Stimulated activated CD4-positive, alpha-beta T cell treated with anti-CD3 and anti-CD28 coated beads, Interleukin-2, amount 100 ng/mL, for 4 hours (primary cell): ENCODE data around the gene TMEM198.

ENCODE experiments used
- DNase-seq: peaks from one replicate; pipeline ENCODE4 v3.0.0-alpha.2; 2020; ENCODE audit warnings: low read depth

Gene TMEM198

GRCh38 chr2:219509780-219510511, 33.9 kb upstream of the TMEM198 start:
- DNase-seq: no peak

DNA sequence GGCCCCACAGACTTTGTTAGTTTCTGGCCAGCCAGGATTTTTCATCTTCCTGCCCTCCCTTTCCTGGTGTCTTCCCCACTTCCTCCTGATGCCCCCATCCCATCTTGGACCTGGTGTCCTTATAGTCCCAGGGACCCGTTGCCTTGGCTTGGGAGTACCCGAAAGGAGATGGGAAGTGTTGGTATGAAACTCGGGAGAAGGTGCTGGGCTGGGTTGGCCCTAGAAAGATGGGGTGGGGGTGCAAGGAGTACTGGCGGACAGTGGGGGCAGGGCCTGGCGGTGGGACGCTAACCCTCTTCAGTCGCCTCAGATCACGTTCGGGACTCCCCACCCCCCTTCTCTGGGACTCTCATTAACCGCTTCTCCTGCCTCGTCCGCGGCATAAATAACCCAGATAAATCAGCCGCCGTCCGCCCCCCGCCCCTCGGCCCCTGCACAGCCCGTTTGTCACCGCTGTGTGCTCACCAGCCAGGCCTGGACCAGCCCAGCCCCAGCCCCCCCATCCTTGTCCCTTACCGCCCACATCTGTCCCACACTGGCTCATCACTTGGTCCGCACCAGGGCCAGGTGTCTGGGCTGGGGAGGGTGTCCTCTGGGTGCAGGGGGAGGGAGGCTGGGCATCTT, 33.2 kb upstream of the TMEM198 start:
- DNase-seq: no peak

DNA sequence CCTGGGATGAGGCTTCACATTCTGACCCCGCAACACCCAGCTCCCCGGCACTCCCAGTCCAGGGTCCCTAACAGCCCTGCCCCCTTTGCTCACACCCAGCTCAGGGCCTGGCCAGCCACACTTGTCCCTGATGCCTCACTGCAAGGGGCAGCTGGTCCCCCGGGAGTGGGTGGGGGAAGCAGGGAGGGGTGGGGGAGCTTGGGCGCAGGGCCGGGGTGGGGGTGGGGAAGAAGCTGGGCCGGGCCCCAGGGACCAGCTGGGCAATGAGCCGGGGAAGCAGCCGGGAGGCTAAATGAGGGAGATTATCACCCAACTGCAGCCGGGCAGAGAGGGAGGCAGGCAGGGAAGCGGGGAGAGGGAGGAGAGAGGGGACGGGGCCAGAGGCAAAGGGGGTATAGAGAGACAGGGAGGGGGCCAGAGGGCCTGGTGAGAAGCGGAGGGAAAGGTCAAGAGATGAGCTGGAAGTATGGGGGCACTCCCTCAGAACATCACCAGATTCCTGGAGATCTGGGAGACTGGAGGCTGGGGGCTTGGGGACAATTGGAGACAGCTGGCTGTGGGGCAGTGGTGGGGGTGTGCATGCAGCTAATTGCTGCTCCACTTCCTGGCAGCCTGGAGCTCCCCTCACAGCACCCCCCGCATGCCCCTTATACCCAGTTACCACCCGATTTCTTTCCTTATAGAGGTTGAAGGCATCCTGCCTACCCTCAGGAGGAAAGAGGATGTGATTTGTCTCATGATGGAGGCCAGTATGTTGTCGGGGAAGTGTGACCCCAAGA, 32.1 kb upstream of the TMEM198 start:
- DNase-seq: no peak

DNA sequence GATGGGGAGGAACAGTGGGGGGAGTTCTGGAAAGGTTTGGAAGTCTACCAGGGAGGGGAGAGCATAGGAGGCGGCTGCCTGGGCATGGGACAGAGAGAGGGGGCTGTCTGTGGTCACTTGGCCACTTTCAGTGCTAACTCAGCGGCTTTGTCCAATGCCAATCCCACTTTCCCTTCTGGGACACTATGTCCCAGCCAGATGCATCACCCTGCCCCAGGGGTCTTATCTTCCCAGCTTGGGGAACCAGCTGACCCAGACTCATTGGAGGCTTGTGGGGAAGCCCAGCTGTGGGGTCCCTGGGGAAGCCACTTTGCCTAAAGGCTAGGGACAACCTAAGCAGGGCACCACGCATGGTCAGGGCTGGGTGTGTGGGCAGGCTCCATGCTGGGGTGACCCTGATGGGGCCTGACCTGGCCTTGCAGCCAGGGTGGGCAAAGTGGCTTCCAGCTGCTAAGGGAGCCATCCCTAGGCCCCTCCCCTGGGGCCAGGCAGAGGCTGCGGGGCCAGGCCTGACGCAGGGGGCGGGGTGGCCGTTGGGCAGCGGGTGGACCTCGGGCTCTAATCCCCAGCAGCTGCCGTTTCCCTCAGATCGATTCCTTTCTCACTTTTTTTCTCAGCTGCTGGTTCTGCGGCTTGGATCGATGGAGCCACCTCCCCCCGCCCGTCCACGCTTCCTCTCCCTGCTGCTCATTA, 31.2 kb upstream of the TMEM198 start:
- no peak for DNase-seq

DNA sequence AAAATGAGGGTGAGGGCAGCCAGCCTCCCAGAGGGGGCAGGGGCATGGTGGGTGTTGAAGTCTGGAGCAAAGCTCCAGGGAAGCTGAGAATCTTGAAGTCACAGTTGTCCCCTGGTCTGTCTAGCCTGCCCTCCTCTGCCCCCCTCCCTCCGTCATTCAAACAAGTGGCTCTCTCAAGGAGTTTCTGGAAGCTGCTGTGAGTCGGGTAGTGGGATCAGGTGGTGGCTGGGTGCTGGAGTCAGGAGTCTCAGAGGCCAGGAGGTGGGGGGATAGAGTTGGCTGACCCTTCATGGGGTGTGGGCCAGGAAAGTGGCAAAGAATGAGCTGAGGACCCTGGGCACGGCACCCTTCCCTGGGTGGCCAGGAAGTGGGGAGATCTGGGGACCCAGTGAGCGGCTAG, 30.0 kb upstream of the TMEM198 start:
- DNase-seq: no peak

DNA sequence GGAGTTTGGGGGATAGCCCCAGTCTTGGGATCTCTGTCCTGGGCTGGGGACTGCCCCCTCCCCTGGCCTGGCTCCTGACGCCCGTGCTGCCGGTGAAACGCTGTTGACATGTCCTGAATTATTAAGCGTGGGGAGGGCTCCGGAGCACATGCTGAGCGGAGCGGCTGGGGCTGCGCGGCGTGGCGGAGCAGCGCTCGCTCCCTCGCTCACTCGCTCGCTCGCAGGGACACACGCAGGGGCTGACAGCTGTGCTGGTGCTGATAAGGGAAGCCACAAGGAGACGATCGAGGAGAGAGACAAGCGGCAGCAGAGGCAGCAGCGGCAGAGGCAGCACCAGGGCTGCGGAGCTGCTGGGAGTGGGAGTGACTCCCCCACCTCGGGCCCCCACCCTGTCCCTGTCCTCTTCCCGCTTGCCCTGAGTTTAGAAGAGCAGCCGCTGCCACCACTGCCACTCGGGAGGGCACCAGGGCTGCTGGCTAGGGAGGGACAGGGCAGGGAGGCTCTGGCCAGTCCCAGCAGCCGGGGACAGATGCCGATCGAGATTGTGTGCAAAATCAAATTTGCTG, 29.5 kb upstream of the TMEM198 start, which contains the start of gene ASIC4:
TSS of gene ASIC4 (plus strand) at position 287 of the 566 bp plus-strand sequence. CDS start at position 530, 243 bp downstream.
- DNase-seq: no peak

DNA sequence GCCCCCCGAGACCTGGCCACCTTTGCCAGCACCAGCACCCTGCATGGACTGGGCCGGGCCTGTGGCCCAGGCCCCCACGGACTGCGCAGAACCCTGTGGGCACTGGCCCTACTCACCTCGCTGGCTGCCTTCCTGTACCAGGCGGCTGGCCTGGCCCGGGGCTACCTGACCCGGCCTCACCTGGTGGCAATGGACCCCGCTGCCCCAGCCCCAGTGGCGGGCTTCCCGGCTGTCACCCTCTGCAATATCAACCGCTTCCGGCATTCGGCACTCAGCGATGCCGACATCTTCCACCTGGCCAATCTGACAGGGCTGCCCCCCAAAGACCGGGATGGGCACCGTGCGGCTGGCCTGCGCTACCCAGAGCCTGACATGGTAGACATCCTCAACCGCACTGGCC, 29.0 kb upstream of the TMEM198 start:
- DNase-seq: no peak

- no peak for DNase-seq
Measured at GRCh38 chr2:219515874-219516629, 27.8 kb upstream of the TMEM198 start.

DNA sequence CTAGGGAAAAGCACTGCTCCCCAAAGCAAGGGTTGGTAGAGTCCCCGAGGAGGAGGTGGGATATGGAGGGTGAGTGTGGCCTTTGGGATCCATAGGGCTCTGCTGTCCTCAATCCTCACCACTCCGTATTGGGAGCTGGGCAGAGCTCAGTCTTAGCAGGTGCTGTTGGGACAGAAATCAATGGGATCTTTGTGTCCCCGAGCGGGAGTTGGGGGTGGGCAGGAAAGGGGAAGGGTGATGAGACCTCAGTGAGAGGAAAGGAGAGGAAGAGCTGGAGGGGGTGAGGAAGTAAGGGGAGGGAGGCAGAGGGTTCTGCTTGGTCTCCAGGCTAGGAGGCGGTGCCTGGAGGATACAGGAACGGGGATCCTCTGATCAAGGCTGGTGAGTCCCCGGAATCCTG, 26.9 kb upstream of the TMEM198 start:
- DNase-seq: no peak

DNA sequence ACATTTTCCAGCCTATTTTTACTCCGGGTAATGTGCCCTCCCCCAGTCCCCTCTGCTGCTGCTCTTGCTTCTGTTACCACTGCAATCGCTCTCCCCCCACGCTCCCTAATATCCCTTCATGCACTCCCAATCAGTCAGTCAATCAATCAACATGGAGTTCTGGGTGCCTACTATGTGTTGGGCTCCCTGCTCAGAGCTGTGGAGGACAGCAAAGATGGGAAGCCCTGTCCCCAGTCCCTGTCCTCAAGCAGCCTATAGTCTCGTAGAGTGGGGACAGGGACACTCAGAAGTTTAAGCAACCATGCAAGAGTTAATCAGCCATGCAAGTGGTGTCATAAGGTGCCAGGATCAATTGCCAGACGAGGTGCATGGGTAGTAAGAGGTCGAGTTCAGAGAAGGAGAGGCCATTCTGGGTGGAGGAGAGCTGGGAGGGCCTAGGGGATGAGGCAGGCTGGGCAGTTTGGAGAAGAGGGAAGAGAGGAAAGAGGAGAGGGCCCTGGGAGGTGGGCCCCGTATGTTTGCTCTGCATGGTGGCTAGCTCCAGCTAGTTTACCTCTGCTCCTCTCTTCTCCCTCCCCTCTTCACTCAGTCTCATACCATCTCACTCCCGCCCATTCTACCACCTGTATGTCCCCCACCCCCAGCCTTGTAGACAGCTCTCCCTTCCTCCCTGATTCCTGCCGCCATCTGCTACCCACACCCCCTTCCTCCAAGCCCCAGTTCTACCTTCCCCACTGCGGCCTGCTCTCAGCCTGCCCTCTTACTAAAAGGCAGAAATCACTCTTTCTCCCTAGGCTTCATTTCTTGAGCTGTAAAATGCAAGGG, 25.7 kb upstream of the TMEM198 start:
- no peak for DNase-seq

- DNase-seq: no peak
Measured at GRCh38 chr2:219519526-219519916, 24.3 kb upstream of the TMEM198 start.

- DNase-seq: no peak
Measured at GRCh38 chr2:219520079-219520478, 23.7 kb upstream of the TMEM198 start.

- no peak for DNase-seq
Measured at GRCh38 chr2:219521066-219521880, 22.6 kb upstream of the TMEM198 start.

- no peak for DNase-seq
Measured at GRCh38 chr2:219522111-219523030, 21.5 kb upstream of the TMEM198 start.

DNA sequence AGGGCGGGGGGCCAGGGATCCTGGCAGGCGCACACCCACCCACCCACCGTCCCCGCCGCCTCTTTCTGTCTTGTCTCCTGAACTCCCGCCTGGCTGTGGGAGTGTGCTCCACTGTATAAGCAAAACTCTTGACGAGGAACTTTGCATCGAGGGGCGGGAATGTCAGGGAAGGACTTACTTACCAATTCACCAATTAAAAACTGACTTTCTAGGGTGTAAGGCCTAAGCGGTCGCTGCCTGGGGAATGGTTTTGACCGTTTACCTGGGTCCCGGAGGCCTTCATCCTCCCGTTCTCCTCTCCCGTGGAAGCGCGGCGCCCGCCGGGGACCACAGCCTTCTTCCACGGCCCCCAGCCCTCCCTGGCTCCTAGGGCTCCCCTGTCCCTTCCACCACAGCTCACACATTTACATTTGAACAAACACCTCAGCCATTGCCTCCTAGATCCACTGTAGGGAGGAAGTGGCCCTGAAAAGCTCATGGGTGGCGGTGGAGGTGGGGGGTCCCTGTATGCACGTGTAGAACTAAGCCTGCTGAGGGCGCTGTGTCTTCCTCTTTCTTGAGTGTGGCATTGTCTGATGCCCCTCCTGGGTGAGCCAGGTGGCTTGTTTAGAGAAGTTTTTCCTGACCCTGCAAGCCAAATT, 20.7 kb upstream of the TMEM198 start:
- no peak for DNase-seq

DNA sequence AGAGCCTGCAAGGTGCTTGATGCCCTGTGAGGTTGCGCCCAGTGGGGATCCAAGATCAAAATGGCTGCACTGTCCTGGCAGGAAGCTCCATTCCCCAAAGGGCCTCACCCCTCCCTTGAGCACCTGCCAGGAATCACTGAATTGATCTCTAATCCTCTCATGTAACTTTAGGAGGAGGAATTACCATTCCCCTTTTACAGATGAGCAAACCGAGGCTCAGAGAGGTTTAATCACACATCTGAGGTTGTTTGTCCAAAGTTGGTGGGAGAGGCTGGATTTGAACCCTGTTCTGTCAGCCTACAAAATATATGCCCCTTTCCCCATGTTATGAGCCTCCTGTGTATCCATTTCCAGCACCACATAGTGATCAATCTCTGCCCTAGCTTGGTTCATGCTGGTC, 19.0 kb upstream of the TMEM198 start:
- DNase-seq: no peak

GRCh38 chr2:219525533-219526232, 18.1 kb upstream of the TMEM198 start:
- DNase-seq: no peak
